GM21528 (cell line): ENCODE measurements around the gene TTC9.

Experiments used
- ATAC-seq: cut with Tn5 transposase; IDR thresholded peaks from one replicate; pipeline ENCODE4 v1.9.1; 2021; ENCODE audit warnings: mild to moderate bottlenecking, moderate library complexity; ENCODE audit not compliant: unreplicated experiment, low FRiP score

TTC9 gene

DNA sequence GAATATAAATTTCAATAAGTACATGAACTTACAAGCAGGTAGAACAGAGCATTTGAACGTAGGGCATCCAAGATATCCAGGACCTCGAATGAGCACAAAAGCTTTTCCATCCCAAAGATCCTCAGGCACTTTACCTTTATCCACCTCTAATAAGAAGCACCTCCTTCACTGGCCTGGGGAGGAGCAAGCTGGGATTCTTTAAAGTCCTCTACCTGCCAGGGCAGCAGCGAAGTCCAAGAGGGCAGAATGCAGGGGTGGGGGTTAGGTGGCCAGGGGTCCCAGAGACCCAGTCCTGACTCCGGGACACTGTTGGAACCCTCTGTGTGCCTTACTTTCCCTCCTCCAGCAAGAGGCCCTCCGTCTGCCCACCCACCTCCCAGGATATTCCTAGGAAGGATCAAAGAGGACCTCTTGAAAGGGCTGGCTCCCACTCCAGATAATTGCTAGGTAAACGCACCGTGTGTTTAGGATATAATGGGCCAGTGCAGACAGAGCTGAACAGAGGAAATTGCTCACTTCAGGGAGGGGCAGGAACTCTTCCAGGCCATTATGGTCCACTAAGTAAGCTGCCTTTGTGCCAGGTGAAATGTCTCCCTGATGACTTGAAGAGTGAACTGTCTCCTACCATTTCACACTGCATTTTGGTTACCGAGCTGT is 68.1 kb downstream of the TTC9 start:
- ATAC-seq = no peak

DNA sequence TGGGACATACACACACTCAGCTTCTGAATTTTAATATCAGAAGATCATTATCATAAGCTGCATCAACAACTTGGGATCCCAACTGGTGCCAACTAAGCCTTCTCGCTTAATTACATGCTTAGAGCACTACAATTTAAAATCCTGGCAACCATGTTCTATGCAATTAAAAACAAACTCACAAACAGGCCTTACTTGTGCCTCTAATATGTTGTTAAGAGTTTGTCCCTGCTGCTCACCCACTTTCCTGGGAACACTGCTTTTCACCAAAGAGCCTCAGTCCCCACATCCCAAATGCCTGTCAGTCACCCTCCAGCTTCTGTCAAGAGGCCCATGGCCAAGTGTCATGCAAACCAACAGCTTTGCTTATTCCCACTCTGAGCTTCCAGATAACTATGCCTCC is 69.7 kb downstream of the TTC9 start:
- no peak for ATAC-seq

DNA sequence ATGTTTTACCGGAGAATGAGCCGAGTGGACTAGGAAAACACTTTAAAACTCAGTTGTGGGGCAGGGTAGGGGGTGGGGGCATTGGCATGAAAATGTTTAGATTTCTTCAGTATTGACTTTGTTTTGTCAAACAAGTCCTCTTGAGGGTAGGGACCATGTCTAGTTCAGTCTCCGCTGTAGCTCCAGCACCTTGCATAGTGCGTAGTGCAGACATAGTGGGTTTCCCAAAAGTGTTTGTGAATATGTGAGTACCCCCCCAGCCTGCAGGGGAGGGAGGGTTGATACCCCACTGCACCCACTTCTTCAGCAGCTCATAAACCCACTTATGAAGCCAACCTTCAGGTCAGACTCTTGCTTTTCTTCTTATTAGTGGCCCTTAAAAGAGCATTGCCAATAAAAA is 71.4 kb downstream of the TTC9 start:
- no peak for ATAC-seq

DNA sequence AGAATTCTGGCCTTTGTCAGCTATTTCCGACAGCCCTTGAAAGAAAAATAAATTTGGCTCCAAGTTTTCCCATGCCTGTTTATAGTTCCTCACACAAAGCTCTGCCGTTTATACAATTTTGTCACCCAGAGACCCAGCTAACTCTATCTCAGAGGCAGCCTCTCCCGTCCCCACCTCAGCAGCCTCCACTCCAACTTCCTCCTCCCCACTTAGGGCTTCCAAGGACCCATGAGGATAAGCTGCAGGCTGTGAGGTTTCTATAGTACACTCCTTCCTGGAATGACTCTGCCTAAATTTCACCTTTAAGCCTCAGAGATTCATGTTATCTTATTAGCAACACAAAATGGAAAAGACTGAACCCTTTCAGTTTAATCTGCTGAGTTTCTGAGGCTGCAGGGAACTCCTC is 71.8 kb downstream of the TTC9 start:
- ATAC-seq = no peak

DNA sequence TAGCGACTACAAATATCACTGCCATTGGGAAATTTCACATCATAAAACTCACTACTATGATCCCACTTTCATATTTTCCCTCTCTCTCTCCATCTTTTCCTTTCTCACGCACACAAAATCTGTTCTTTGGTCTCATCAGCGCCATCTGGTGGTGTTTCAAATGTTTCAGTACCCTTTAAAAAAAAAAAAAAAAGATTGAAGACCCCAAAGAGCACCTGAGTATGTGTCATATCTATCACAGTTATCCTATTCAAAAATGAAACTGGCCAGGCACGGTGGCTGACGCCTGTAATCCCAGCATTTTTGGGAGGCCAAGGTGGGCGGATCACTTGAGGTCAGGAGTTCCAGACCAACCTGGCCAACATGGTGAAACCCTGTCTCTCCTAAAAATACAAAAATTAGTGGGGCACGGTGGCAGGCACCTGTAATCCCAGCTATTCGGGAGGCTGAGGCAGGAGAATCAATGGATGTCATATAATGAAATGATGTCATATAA is 72.4 kb downstream of the TTC9 start:
- no peak for ATAC-seq

DNA sequence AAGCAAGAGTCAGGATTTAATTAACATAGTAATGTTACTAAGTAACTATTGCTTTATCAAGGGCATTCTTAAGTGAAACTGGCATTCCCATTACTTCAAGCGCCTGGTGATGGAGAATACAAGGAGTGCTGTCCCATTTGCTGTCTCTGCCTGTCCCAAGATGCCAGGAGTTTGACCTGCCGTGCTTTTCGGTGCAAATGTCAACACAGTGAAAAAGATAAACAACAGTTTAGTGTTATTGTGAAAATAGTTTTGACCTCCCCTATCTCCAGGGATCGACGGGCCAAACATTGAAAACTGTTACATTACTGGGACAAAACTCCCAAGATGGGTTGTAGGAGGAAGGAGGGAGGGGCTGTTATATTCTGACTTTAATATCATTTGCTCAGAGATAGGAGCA is 74.8 kb downstream of the TTC9 start:
- ATAC-seq = no peak

DNA sequence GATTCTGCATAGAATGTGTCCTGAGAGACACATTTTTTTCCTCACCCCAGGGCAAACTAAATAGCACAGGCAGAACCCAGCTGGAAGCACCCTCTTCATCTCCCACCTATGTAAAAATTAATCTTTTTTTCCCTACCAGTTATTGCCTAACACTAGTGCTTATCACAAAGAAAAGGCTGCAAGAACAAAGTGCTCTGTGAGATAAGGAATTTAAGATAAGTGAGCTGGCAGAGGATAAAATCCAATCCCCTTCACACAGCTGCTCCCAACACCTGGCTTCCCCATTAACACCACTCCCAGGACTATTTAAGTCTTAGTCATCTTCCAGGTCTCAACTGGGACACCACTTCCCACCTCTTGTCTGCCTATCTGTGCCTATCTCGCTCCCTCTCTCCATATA is 75.2 kb downstream of the TTC9 start:
- ATAC-seq = no peak

DNA sequence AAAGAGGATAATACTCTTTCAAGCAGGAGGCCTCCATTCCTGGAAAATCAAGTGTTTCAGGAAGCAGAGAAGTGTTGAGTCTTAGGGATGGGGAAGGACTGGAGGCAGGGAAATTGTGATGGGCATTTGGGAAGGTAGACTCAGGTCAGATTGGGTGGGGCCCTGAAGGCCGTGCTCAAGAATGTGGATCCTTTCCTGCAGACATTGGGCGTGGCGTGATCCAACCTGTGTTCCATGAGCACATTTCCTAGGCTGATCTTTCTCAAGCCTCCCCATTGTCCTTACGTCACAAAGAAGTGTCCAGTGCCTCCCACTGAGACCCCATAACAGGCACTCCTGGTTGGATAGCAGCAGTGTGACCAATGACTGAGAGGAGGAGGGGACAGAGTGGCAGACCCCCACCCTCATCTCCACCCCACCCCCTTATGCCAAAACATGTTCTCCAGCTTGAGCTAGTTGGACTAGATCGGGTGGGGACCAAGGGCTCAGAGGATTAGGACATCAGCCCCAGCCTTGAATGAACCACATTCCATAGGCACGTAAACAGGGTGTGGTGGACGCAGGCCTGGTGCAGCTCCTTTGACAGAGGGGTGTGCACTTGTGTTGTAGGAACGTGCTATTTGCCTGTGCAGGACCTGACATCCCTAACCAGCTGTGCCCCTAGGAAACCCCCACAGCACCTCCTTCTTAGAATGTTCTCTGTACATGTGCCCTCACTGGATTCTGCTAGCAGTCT is 76.8 kb downstream of the TTC9 start:
- no peak for ATAC-seq

DNA sequence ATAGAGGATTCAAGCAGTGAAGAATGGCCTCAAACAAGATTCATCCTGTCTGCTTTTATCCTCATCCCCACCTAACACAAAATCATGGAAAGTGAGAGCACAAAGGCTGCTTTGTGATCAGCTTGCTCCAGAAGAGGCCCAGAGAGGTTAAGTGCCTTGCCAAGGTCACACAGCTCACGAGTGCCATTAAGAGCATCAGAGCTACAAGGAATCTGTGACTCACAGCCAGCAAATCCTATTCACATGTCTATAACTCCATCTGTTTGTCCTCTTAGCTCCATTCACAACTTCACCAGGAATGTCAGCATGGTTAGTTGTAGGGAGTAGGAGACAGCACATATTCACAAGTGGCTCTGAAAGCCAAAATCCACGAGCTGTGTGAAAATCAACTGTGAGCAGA is 79.8 kb downstream of the TTC9 start:
- no peak for ATAC-seq

DNA sequence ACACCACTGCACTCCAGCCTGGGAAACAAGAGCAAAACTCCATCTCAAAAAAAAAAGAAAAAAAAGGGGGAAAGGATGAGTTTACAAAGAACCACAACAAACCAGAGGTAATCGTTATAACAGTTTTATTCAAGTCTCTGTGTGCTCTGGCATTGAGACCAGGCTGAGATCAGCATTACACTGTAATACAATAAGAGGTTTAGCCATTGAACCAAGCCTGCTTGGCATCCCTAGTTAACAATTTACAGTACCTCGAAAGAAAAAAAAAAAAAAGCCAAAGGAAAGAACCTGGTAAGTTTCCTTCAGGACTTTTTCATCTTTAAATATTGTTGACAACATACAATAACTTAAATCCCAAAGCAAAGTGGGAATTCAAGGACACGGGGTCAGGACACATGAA is 80.7 kb downstream of the TTC9 start:
- no peak for ATAC-seq

DNA sequence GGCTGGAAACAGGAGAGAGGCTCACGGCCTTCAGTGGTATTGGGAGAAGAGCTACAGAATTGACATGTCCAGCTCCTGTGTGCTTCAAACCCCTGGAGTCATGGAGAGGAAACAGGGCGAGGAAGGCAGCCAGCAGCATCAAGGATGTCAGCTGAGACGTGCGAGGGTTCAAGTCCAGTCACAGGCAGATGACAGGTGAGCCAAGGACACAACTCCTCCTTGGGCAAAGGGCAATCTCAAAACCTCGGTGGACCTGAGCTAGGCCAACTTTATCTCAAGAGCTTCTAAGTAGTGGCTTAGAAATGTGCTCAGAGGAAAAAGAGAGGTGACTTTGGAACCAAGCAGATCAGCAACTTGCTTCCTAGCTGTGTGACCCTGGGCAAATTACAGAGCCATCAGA is 81.6 kb downstream of the TTC9 start:
- ATAC-seq = no peak

DNA sequence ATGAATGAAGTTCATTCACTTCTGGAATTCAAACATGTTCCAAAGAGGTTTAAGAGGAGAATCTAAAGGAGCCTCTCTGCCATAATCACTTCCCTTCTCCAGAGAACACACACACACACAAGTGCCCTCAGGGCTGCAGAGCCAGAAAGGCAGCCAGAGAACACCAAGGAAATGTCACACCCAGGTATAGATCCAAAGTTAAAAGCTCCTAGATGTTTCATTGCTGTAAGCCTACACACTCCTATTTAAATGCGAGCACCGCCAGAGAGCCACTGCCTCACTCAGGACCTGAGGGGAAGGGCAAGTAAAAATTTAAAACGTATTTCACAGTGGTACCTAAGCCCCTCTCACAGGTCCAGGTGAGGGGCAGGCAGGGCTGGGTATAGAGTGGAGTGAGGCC is 82.4 kb downstream of the TTC9 start:
- ATAC-seq = no peak

DNA sequence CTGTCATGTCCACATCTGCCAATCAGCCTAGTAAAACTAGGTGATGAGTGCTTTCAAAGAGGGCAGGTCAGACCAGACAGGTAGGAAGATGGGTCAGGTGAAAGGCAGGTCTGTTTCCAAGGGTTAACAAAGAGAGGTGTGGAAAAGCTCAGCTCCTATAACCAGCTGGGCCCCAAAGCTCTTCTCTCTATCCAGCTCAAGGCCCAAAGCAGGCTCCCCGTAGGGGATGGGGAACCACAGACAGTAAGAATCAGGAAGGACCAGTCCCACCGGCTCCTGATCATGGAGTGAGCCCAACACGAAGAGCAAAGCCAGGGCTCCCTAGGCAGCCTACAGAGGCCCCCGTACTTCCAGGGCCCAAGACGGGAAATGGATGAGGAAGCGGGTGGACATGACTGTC is 83.2 kb downstream of the TTC9 start:
- no peak for ATAC-seq
